ENCODE measurements around the gene FAM193A.
A peak's percentile ranks its signal among the peaks of the same experiment; 100 is the strongest.
"Not testable (repeated sequence)": the region's sequence is repeated elsewhere in the genome, so short reads cannot be mapped to it uniquely, and the experiment has no call there.

The FAM193A gene

DNA sequence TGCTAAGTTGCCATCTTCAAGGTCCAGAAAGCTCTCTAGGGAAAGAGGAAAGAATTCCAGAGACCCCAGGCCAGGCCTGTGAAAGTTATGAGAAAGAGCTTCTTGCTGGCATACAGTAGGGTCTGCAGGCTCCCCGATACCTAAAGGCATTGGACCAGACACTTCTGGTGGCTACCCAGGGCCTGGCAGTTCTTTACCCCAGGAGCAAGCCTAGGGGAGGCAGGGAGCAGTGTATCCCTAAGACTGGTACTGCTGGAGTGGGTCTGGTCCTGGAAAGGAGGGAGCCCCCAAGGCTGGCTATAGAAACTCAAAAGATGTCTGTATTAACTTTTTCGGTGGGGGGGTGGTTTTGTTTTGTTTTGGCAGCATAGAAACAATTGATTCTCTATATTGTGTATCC lies 19.8 kb upstream of the FAM193A start:
- no peak for DNase-seq (ENCODE audit: low read depth)

DNA sequence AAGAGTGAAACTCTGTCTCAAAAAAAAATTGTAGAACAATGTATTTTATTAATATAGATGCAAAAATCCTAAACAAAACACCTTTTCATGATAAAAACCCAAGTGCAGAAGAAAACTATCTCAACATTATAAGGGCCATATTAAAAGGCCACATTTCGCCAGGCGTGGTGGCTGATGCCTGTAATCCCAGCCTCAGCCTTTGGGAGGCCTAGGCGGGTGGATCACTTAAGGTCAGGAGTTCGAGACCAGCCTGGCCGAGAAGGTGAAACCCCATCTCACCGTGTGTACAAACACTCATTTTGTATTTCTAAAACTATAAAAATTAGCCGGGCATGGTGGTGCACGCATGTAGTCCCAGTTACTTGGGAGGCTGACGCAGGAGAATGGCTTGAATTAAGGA lies 9.9 kb upstream of the FAM193A start:
- no peak for DNase-seq (ENCODE audit: low read depth)

DNA sequence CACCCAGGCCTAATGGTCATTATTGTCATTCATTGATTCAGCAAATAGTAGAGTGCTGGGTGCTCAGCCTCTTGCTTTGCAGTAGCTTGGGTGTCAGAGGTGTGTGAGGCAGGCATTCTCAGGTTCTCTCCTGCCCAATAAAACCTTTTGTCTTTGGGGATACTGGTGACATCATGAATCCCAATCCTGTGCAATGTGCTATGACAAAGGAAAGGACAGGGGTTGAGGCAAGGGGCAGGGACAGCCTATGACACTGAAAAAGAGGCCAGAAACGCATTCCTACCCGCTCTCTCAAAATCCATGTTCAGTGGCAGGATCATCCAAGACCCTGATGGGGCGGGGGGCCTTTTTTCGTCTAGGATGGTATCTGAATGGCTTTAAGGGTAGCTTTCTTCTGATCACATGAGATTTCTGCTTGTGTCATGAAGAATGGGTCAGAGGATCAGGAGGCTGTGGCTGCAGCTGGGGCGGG lies 1.5 kb upstream of the FAM193A start:
- no peak for DNase-seq (ENCODE audit: low read depth)

DNA sequence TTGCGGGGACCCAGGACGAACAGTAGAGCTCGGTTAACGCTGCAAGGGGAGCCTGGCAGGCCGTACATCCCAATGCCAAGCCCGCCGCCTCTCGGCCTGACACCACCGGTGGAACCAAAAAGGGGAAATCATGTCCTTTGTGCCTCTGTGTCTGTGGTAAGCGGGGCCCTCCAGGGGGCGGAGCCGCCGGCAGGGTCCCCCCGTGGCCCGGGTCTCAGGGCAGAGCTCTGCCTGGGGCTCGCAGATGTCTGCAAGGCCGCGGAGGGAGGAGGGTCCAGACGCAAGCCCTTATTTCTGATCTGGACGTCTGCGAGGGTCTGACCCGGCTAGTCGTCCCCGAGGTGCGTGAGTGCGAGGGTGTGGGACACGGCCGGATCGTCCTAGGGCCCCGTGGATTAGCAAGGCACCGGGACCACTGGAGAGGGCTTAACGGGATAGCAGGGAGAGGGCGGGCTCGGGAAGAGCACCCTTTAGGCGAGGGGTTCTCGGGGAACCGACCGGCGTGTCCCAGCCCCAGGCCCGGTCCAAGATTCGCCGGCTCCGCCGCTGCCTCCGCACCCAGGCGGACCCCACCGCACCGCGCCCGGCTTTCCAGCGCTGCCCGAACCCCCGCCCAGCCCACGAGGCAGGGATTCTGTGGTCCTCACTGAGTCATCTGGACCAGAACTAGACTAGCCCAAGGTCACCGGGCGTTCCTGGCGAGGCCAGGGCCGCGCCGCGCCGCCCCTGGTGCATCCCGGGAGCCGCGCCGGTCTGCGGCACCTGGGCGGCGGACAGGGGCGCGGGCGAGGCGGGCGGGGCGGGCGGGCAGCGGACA lies 863 bp upstream of the FAM193A start:
- DNase-seq (ENCODE audit: low read depth), result peak; percentile 29

DNA sequence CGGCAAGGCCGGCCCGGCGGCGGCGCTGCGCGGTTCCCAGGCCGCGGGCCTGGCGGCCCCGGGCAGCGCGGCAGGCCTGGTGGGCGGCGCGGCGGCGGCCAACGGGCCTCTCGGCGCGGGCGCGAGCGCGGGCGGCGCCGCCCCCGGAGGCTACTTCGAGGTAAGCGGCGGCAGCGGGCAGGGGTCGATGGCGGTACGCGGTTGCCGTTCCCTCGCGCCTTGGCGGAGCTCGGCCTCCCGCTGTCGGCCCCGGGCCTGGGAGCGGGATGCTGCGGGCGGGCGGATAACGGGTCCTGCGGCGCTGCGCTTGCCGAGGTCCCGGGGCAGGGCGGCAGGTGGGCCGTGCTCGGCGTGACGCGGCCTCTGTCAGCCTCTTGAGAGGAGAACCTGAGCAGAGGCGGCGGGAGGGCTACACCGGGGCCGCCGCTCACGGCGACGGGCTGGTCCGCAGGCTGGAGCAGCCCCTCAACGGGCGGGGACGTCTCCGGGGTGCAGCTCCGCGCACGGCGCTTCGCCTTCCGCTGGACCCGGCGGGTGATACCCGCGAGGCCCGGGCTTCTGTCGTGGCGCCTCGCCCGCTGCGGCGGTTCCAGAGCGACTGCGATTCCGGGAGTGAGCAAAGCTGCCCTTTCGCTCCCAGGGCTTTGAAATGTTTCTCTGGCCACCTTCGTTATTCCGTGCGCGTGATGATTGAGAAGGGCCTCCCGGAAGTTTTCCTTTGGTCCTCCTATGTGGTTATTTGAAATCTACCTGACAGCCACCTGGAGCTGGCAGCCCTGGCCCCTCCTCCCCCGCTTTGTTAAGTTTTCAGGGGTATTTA lies 774 bp downstream of the FAM193A start:
- peak; percentile 42 for DNase-seq (ENCODE audit: low read depth)

DNA sequence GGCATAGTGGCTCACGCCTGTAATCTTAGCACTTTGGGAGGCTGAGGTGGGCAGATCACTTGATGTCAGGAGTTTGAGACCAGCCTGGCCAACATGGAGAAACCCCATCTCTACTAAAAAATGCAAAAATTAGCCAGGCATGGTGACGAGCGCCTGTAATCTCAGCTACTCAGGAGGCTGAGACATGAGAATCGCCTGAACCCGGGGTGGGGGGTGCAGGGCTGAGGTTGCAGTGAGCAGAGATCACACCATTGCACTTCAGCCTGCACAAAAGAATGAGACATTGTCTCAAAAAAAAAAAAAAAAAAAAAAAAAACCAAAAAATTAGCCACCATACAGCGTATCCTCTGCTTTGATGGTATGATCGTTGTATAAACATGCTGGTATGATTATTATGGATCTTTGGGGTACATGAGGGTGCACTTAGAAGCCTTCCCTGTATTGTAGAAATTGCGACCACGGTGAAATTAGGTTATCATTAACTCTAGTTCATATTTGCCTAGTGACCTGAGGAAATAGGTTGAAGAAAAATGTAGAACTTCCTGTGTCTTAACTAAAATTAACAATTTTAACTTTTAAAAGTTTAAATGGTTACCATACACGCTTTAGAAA lies 7.2 kb downstream of the FAM193A start:
- not testable (repeated sequence) for DNase-seq (ENCODE audit: low read depth)

DNA sequence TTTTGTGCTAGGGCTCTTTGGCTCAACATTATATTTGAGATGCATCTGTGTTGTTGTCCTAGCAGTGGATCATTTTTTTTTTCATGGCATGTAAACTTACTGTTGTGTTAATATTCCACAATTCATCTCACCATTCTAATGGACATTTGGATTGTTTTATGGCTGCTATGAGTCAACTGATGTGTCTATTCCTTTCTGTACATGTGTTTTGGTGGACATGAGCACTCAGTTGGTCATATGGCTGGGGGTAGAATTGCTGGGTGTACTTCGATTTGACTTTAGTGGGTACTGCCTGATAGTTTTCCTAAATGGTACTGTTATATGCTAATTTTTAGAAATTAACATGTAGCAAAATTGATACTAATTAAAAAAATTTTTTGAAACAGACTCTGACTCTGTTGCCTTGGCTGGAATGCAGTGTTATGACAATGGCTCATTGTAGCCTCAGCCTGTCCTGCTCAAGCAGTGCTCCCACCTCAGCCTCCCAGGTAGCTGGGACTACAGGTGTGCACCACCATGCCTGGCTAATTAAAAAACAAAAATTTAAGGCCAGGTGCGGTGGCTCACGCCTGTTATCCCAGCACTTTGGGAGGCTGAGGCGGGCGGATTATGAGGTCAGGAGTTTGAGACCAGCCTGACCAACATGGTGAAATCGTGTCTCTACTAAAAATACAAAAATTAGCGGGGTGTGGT lies 9.0 kb downstream of the FAM193A start:
- DNase-seq (ENCODE audit: low read depth), result no peak

DNA sequence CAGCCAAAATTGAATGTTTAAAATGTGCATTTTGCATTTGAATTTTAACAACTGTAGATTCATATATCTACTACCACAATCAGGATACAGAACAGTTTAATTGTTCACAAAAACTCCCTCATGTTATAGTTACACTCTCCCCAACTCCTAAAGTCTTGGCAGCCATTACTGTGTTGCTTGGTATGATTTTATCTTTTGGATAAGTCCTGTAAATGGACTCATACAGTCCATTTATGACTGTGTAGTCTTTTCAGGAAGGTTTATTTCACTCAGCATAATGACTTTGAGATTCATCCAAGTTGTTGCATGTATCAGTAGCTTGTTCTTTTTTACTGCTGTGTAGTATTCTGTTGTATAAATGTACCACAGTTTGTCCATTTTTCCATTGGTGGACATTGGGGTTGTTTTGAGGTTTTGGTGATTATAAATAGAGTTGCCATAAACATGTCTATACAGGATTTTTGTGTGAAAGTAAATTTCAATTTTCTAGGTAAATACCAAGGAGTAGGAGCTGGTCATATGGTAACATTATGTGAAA lies 9.9 kb downstream of the FAM193A start:
- DNase-seq (ENCODE audit: low read depth), result no peak

DNA sequence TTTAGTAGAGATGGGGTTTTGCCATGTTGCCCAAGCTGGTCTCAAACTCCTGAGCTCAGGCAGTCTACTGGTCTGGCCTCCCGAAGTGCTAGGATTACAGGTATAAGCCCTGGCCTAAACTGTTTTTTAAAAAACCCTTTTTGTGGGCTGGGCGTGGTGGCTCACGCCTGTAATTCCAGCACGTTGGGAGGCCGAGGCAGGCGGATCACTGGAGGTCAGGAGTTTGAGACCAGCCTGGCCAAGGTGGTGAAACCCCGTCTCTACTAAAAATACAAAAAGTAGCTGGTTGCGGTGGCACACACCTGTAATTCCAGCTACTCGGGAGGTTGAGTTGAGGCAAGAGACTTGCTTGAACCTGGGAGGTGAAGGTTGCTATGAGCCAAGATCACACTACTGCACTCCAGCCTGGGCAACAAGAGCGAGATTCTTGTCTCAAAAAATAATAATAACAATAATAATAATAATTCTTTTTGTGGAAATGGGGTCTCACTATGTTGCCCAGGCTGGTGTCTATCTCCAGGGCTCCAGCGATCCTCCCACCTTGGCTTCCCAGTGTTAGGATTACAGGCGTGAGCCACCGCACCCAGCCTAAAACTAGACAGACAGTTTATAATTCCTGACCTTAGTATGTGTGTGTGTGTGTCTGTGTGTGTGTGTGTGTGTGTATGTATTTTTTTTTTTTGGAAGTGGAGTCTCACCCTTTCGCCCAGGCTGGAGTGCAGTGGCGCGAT lies 10.7 kb downstream of the FAM193A start:
- DNase-seq (ENCODE audit: low read depth), result not testable (repeated sequence)

DNA sequence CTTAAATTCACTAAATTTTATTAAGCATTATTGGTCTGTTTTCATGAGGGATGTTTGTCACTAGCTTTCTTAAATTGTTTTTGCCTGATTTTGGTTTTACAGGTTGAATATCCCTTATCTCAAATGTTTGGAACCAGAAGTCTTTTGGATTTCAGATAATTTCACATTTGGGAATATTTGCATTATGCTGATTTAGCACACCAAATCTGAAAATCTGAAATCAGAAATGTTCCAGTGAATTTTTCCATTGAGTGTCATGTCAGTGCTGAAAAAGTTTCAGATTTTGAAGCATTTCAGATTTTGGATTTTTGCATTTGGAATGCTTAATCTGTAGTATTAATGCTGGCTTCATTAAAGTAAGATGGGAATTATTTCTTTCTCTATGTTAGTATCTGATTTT lies 14.7 kb downstream of the FAM193A start:
- no peak for DNase-seq (ENCODE audit: low read depth)

DNA sequence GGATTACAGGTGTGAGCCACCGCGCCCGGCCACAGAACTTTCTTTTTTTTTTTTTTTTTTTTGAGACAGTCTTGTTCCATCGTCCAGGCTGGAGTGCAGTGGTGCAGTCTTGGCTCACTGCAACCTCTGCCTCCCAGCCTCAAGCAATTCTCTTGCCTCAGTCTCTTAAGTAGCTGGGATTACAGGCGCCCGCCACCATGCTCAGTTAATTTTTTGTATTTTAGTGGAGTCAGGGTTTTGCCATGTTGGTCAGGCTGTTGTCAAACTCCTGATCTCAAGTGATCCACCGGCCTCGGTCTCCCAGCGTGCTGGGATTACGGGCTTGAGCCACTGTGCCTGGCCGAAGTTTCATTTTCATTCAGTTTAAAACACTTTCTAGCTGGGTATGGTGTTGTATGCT lies 16.4 kb downstream of the FAM193A start:
- DNase-seq (ENCODE audit: low read depth), result no peak

DNA sequence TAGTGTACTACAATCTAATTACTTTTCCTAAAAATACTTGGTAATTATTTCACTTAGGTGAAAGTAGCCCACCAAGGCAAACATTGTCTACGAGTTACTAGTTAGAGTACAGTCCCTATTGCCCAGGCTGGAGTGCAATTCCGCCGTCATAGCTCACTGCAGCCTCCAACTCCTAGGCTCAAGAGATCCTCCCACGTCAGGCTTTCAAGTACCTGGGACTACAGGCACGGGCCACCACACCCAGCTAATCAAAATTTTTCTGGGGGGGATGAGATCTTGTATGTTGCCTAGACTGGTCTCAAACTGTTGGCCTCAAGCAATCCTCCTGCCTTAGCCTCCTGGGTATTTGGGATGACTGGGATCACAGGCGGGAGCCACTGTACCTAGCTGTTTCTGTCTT lies 21.9 kb downstream of the FAM193A start:
- DNase-seq (ENCODE audit: low read depth), result no peak

DNA sequence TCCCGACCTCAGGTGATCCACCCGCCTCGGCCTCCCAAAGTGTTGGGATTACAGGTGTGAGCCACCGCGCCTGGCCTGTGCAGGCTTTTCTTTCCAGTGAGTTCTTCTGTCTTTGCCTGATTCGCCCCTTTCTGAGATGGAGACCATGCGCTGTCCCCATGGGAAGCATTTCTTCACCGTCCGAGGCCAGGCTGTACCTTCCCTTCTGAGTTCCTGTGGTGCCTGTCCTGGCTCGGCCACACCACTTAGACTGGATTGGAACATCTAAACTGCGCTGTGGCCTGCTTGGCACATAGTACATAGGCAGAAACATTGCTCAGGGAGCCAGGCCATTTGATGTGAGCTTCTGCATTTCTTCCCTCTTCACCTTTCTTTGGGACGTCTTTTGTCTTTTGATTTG lies 23.7 kb downstream of the FAM193A start:
- DNase-seq (ENCODE audit: low read depth), result no peak

DNA sequence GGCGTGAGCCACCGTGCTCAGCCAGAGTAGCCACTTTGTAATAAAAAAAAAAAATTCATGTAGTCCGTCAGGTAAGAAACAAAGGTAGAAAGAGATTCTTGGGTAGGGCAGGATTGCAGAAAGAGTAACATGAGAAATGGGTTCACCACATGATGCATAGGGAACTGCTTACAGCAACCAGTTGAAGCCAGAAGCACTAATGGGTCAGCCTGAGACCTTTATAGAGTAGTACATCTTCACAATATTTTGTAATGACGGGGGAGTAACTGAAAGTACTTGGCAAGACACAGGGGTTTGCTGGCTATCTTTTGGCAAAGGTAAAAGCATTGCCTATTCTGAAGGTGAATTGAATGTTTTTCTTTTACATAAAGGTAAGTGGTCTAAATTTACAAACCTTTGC lies 29.1 kb downstream of the FAM193A start:
- no peak for DNase-seq (ENCODE audit: low read depth)

DNA sequence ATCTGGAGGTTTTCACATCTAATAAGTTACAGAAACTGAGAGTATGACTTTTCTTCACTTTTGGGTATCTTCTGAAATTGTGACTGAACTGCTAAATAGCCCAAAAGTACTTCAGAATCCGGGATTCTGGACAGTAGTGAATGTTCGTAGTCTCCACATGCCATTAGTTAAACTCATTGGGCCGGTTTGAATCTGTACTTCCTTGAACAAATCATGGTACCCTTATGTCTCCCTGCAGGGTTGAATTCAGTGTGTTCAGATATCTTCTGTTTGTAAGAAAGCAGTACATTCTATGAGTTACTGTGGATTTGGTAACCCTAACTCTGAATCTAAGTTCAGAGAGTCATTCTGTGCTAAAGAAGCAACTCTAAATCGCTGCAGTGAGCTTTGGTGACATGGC lies 33.6 kb downstream of the FAM193A start:
- DNase-seq (ENCODE audit: low read depth), result no peak

DNA sequence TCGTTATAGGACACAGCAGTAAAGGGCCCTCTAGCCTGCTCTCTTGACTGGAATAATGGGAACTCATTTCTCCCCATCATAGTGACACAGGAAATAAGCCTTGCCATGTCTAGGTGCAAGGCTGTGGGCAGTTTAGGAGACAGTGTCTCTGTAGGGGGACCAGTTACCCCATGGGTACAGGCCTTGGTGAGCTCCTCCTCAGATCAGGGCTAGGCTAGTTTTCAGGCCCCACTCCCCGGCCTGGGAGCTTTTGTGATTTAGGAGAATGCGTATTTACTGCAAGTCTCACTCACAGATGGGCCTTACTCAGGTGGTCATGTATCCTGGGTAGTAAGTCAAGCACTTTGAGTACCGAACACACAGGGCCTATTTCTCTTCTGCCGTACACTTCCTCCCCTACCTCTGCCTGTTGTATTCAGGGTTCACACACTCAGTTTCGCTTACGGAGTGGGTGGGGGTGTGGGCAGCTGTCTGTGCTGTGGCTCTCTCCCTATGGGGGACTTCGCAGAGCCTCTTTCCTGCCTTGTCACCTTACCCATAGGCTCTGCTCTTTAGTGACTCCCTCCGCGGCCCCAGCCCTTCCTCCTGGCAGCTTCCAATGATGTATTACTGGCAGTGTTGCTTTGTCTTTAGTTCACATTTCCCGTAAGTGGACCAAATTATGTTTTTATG lies 34.2 kb downstream of the FAM193A start:
- DNase-seq (ENCODE audit: low read depth), result peak; percentile 21

DNA sequence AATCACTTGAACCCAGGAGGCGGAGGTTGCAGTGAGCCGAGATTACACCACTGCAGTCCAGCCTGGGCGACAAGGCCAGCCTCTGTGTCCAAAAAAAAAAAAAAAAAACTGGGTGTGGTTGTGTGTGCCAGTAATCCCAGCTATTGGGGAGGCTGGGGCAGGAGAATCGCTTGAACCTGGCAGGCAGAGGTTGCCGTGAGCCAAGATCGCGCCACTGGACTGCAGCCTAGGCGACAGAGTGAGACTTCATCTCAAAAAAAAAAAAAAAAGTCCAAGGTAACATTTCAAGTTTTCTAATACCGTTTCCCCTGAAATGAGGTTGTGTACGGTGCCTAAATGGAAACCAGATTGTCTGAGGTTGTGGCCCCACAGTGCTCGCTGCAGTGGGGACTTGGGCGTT lies 35.6 kb downstream of the FAM193A start:
- no peak for DNase-seq (ENCODE audit: low read depth)

DNA sequence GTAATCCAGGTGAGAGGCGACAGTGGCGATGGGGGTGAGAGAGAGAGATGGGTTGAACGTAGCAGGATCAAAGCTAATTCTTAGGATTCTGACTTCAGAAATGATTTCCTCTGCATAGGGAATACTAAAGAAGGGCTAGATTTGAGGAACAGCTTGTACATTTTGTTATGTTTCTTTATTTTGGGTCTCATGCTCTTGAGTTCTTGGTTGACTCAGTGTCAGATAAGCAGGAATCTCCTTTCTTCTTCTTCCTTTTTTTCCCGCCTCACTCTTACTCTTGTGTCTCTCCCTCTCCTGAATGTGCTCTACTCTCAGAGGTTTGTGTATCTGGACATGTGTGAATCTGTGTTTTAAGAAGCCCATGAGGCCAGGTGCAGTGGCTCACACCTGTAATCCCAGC lies 36.4 kb downstream of the FAM193A start:
- no peak for DNase-seq (ENCODE audit: low read depth)

DNA sequence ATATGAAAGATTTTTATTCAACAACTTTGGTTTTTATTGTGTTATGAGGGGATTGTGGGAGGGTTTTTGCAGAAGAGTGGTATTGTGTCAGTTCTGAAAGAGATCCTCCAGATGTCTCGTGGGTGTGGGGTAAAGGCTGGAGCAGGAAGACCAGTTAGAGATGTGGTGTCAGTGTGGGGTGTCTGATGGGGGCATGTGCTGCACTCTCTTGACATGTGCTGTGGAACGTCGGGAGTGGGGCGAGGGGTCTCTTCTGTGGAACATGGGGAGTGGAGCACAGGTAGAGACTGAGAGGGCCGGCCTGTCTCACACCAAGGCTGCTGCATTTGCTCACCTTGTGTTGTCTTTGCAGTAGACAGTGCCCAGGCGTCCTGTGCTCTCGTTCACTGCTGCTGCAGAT lies 37.6 kb downstream of the FAM193A start:
- DNase-seq (ENCODE audit: low read depth), result no peak

DNA sequence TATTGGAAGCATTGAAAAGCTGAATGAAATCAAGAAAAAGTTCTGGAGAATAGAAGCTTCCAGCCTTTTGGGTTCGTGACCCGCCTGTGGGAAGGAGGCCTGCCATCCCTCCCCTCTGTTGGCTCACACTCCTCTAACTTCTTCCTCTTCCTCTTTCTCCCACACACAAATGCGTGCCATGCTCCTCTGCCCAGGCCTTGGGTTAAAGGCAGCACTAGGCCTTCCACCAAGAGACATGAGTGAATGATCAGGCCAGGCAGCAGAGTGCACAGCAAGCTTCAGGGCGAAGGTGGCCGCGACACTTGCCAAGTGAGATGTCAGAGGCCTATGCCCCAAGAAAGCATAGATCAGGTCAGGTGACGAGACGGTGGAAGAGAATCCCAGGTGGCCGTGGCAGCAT lies 38.4 kb downstream of the FAM193A start:
- DNase-seq (ENCODE audit: low read depth), result no peak

DNA sequence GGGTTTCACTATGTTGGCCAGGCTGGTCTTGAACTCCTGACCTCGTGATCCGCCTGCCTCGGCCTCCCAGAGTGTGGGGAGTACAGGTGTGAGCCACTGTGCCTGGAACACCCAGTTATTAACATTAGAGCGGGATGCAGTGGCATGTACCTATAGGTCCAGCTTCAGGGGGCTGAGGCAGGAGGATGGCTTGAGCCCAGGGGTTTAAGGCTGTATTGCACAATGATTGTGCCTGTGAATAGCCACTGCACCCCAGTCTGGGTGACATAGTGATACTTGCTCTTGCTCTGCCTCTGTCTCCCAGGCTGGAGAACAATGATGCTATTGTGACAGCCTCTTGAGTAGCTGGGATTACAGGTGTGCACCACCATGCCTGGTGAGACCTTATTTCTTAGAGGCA lies 39.8 kb downstream of the FAM193A start:
- DNase-seq (ENCODE audit: low read depth), result no peak

Measured in activated T-helper 9 cell treated with anti-CD3 and anti-CD28 coated beads, Interleukin-2, amount 50 U/mL, for 16 hours (primary cell).